Right lobe of liver (tissue), 4 donors: ENCODE measurements around the gene OR4E1.

Source experiments
- CTCF ChIP-seq, 4 donors: fragments of 200-600 bp in 3 of 4; fragments of 450-650 bp in 1 of 4; IDR thresholded peaks; one replicate each; pipeline versions ENCODE4 v1.5.1 to v1.8.0; 2016 to 2022; ENCODE audit warnings: antibody characterized with exemption in 4 of 4, mild to moderate bottlenecking in 2 of 4
- POLR2A ChIP-seq: fragments of 450-650 bp; IDR thresholded peaks from one replicate; pipeline ENCODE4 v1.6.1; 2017; ENCODE audit warnings: antibody characterized with exemption, mild to moderate bottlenecking
- donor health status: DM: no; HTN: no; CAD: no.
- donor health status: DM: no; HTN: no; CAD: no.
- donor health status: DM: no; HTN: yes; CAD: no.

- TF ChIP-seq POLR2A (no peak), CTCF (IDR thresholded peaks at IDR 0.05) (no peak)
Measured at GRCh38 chr14:21669284-21669683, 4.3 kb downstream of the OR4E1 start.
